Ascending aorta (tissue), 2 donors: ENCODE data around the gene CIB4. TPM values are rescaled to one million over a fixed set of nuclear protein-coding genes. Genes with fewer than 3 reads are reported as not detected.

ENCODE experiments used
- DNase-seq, 2 donors: peaks; one replicate each; pipeline ENCODE4 v3.0.0-alpha.2; 2019; ENCODE audit warnings: low spot score in 2 of 2
- H3K27ac ChIP-seq, 2 donors: fragments of 200-600 bp; sonication (generic); one replicate each; pipeline ENCODE4 v1.5.1; 2016 to 2017; ENCODE audit warnings: mild to moderate bottlenecking in 1 of 2
- H3K27me3 ChIP-seq: fragments of 200-600 bp; sonication (generic); one replicate; pipeline ENCODE4 v1.5.1; 2017
- H3K36me3 ChIP-seq, 2 donors: fragments of 200-600 bp; sonication (generic); one replicate each; pipeline ENCODE4 v1.5.1; 2016
- H3K4me1 ChIP-seq, 2 donors: fragments of 200-600 bp; sonication (generic); one replicate each; pipeline ENCODE4 v1.5.1; 2016 to 2017; ENCODE audit warnings: mild to moderate bottlenecking in 1 of 2
- H3K4me3 ChIP-seq, 2 donors: fragments of 200-600 bp; sonication (generic); one replicate each; pipeline ENCODE4 v1.5.1; 2016 to 2017; ENCODE audit warnings: mild to moderate bottlenecking in 1 of 2
- H3K9me3 ChIP-seq, 2 donors: fragments of 200-600 bp; sonication (generic); one replicate each; pipeline ENCODE4 v1.5.1; 2016
- CTCF ChIP-seq, 3 experiments: fragments of 200-600 bp in 2 of 3; fragments of 450-650 bp in 1 of 3; sonication (generic) in 2 of 3; IDR thresholded peaks; one replicate each; pipeline ENCODE4 v1.5.1; 2016 to 2019; ENCODE audit warnings: antibody characterized with exemption in 3 of 3, mild to moderate bottlenecking in 1 of 3, moderate library complexity in 1 of 3
- intact Hi-C: fragments of 100-400 bp; cut with DNase I; formaldehyde crosslinking; loops from one replicate; pipeline ENCODE4 v1.15.1; 2023
- total RNA-seq: library from RNA; depleted of rRNA; stranded (reverse); fragments of >200 nt; gene quantifications from one replicate; pipeline ENCODE4 v1.1.0, GENCODE V29; 2016

Gene CIB4
- total RNA-seq, 1 donor from 2014 or later: not detected

GRCh38 chr2:26534865-26535662 is 106.1 kb downstream of the CIB4 start:
- intact Hi-C loops: no loop called here
- no peak overlapping the region for H3K4me3 ChIP-seq
- no peaks in the 10 kb centered on the region for H3K27me3 ChIP-seq
- no peaks in the 10 kb centered on the region for H3K9me3 ChIP-seq
- TF ChIP-seq CTCF (IDR thresholded peaks at IDR 0.05): no peak
- H3K36me3 ChIP-seq: no peaks in the 10 kb centered on the region
- H3K27ac ChIP-seq: no peak overlapping the region
- peak in 1 of 2 donors; percentile 49 for DNase-seq
- H3K4me1 ChIP-seq: no peaks in the 10 kb centered on the region

GRCh38 chr2:26534098-26534864 is 106.9 kb downstream of the CIB4 start:
- peak in 1 of 2 donors; percentile 25 for DNase-seq
- H3K4me3 ChIP-seq: no peak overlapping the region
- intact Hi-C loops: no loop called here

GRCh38 chr2:26533661-26534060 is 107.5 kb downstream of the CIB4 start:
- no peaks in the 10 kb centered on the region for H3K36me3 ChIP-seq
- no peaks in the 10 kb centered on the region for H3K27me3 ChIP-seq
- no peak overlapping the region for H3K27ac ChIP-seq
- intact Hi-C loops: no loop called here
- DNase-seq: peak in 1 of 2 donors; percentile 44
- no peaks in the 10 kb centered on the region for H3K9me3 ChIP-seq
- no peak for TF ChIP-seq CTCF (IDR thresholded peaks at IDR 0.05)
- no peaks in the 10 kb centered on the region for H3K4me1 ChIP-seq
- H3K4me3 ChIP-seq: no peak overlapping the region

More at GRCh38 chr2:26534098-26534864, 106.9 kb downstream of the CIB4 start:
- Histone ChIP-seq H3K9me3 (no peaks in the 10 kb centered on the region), H3K27me3 (no peaks in the 10 kb centered on the region), H3K27ac (no peak overlapping the region), H3K4me1 (no peaks in the 10 kb centered on the region), H3K36me3 (no peaks in the 10 kb centered on the region)
- TF ChIP-seq CTCF (IDR thresholded peaks at IDR 0.05): no peak

GRCh38 chr2:26532301-26533250 is 108.6 kb downstream of the CIB4 start:
- no peaks in the 10 kb centered on the region for H3K27me3 ChIP-seq
- intact Hi-C loops: no loop called here
- H3K36me3 ChIP-seq: no peaks in the 10 kb centered on the region
- peak in 1 of 2 donors; percentile 15 for DNase-seq
- no peak for TF ChIP-seq CTCF (IDR thresholded peaks at IDR 0.05)
- no peak overlapping the region for H3K4me3 ChIP-seq
- H3K27ac ChIP-seq: no peak overlapping the region
- H3K4me1 ChIP-seq: no peaks in the 10 kb centered on the region
- no peaks in the 10 kb centered on the region for H3K9me3 ChIP-seq

Other genes with a start within 250 kb of the CIB4 start
- gene DRC1, start 239.4 kb downstream of the CIB4 start, total RNA-seq: not detected
- gene OTOF, start 163.2 kb downstream of the CIB4 start, total RNA-seq: not detected
- 7.2 TPM for gene KCNK3, start 51.4 kb upstream of the CIB4 start, total RNA-seq
- 43.4 TPM for gene SLC35F6, start 122.9 kb upstream of the CIB4 start, total RNA-seq
- not detected for gene CENPA, start 144.7 kb upstream of the CIB4 start, total RNA-seq
- not detected for gene DPYSL5, start 206.8 kb upstream of the CIB4 start, total RNA-seq